Erythroblast (primary cell): ENCODE measurements around the gene ST3GAL3.

Experiments
- GATA1 ChIP-seq: IDR thresholded peaks from 2 replicates; pipeline ENCODE4 v1.6.1; 2011; ENCODE audit warnings: low read depth, mild to moderate bottlenecking, control low read depth, low read length, moderate library complexity
- POLR2A ChIP-seq: IDR thresholded peaks from 2 replicates; pipeline ENCODE4 v1.6.1; 2011; ENCODE audit warnings: mild to moderate bottlenecking, low read length

- TF ChIP-seq POLR2A = no peak
- no peak for TF ChIP-seq GATA1
Measured at GRCh38 chr1:43885279-43885801, 178.0 kb downstream of the ST3GAL3 start.
